ENCODE measurements around the gene RBMS3.
"Not testable (repeated sequence)": the region's sequence is repeated elsewhere in the genome, so short reads cannot be mapped to it uniquely, and the experiment has no call there.

RBMS3 gene

DNA sequence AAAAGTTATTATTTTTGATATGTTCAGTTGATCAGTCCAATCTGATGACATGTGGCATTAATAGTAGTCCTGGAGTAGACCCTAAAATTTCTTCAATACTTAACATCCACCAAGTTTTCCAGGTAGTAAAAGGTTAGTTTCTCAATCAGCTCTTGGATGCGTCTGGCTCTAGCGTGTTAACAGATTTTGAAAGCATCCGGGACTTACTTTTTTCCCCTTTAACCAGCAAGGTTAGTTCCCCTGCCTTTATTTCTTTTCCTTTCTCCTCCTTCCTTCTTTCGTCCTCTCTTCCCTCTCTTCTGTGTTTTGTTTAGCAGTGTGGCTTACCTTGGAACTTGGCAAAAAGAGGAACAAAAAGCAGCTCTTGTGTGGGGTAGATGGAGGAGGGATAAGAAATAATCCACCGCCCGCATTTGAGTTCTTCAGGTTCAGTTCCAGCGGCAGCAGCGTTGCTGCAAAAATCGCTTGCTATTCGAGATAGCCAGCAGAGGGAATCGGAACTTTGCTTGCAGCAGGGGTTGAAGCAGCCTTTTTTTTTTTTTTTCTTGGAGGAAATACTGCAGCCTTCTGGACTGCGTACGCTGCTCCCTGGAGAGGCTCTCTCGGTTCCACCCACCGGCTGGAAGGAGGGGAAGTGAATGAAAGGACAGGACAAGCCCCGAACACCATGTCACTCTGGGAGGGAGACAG, at the start of gene RBMS3:
TSS of gene RBMS3 (plus strand) at position 668 of the 690 bp plus-strand sequence.
- no peak for DNase-seq

DNA sequence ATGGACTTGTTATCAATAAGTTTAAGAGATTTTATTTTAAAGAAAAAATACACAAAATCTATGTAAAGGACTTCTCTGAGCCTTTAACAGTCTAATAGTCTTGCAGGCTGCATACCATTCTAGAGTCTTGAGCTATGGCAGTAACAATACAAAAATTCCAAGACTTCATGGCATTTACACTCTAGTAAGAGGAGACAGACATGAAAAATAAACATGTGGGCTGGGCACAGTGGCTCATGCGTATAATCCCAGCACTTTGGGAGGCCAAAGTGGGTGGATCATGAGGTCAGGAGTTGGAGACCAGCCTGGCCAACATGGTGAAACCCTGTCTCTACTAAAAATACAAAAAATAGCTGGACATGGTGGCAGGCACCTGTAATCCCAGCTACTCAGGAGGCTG, 47.7 kb upstream of the RBMS3 start:
- not testable (repeated sequence) for DNase-seq

DNA sequence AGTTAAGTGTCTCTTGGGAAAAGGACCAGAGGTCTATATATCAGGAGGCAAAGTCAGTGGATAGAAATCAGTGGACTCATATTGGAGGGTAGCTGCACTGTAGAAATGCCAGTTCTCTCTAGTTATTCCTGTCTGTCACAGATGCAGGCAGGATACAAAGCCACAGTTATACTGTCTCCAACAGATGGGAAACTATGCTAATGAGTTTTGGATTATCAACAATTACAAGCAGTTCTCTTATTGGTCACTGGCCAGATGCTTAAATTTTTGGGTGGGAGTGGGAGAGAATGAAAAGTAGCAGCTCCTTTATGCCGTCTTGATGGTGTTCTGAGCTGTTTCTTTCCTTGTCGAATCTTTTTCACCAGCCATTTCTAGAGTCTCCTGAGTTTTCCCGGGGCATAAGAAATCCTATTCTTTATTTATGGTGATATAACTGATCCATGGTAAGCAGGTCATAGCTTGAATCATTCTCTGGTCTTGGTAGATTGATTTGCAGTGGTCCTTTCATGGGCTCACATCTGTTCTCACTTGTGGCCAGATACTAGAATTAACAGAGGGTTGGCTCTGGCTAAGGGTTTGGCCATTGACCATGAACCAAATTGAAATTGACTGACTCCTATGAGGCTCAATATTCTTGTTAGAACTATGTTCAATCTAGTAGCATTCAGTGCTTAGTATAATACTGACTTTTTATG, 44.6 kb upstream of the RBMS3 start:
- no peak for DNase-seq

DNA sequence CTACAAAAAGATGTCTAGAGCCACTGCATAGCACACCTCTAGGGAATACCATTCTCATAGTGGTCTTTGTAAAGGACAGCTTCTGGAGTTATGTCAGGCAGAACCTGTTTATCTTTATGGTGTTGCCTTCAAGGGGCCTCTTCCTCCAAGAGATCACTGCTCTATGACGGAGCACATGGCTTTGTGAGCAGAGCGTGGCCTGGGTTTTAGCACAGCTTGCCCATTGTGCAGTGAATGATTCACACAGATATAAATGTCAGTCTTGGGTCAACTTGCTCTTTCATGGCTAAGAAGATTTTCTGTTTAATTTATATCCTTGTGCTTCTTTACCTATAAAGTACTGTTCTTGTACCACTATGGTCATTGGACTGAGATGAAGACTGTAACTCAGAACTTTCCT, 41.5 kb upstream of the RBMS3 start:
- no peak for DNase-seq

DNA sequence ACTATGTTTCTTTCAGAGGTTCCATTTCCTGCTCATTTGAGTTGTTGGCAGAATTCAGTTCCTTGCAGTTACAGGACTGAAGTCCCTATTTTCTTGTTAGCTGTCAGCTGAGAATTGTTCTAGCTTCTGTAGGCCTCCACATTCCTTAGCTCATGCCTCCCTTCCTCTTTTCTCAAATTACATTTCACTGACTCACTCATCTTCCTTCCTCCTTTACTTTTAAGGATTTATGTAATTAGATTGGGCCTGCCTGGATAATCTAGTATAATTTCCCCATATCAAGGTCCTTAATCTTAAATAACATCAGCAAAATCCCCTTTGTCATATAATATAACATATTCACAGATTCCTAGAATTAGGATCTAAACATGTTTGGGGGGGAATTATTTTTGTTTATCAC, 40.6 kb upstream of the RBMS3 start:
- no peak for DNase-seq

DNA sequence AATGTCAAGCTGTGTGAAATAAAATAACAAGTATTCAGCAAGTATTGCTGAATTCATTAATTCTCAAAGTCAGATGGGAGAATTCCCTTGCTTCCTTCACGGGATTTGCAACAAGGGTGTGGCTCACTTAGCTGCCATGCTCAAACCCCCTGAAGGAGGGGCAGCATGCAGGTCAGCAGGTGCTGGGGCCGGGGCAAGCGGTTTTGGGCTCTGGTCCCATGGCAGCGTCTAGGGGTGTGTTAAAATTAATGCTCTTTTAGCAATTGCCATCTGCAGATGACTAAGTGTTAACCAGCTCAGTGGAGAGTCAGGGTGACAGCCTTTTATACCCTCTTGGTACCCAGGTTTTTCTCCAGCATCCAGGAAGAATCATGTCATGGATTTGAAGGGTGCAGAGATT, 40.0 kb upstream of the RBMS3 start:
- no peak for DNase-seq

DNA sequence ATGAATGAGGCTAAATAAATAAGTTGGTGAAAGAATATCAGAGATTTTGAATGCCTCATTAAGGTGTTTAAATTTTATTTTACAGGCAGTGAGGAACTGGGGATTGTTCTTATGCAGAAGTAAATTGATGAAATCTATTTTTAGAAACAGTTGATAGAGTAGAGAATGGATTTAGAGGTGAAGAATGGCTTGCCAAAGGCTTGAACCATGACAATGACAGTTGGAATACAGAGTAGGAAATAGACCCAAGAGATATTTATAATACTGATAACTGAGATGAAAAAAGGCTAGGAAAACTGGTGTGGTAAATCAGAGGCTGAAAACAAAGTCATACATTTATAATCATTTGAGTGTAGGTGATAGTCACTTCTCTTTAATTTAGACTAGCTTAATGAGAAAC, 39.0 kb upstream of the RBMS3 start:
- no peak for DNase-seq

DNA sequence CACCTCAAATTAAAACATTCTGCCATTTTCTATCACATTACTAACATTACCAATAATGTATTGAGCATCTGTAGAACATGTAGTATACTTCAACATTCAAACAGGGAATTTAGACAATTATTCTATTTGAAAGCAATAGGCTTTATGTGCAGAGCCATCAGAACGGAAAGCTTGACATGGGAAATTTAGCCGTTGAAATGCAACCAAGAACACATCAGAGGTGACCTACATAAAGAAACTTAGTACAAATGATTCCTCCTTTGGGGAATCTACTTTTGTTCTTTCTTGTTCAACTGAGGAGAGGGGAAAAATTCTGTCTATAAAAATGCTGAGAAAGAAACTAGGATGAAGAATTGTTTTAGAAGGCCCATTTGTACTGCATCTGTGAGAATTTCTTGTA, 38.6 kb upstream of the RBMS3 start:
- DNase-seq = no peak

DNA sequence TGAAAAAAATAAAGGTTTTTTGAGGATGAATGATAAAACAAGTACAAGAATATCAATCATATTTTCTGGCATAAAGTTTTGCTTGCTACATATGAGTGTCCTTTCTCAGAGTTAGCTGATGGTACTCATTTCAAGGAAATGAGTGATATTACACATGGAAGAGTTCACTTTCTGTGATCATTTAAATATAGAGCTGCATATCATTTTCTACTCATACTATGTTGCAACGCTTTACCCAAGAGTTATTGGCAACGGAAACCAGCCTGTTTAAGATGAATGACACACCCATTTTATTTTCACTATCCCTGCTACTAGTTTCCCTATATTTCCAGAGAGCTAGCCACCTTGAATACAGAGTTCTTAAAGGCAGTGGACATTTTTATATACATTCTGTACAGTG, 35.4 kb upstream of the RBMS3 start:
- DNase-seq = no peak

DNA sequence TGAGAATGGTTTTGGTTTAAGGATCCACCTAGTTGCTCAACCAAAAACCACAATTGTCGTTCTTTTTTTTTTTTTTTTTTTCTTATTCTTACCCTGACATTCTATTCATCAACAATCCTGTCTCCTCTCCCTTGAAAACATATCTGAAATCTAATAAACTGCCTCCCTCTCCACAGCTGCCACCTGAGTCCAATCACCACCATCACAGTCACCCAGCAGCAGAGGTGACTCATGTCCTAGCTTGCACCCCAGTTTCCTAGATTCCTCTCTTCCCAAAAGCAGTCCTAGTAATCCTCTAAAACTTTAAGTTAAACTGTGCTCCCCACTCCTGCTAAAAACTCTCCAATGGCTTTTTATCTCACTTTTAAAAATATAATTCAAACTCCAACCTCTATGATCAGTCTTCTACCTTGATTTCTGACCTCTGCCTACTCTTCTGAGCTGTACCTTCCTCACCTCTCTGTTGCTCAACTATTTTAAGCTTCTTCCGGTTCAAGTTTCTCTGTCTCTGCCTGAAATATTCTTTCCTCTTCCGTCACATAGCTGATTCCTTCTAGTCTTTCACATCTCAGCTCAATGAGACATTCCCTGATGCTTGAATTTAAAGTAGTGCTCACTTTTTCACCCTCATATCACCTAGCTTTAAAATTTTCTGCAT, 33.7 kb upstream of the RBMS3 start:
- DNase-seq = no peak

DNA sequence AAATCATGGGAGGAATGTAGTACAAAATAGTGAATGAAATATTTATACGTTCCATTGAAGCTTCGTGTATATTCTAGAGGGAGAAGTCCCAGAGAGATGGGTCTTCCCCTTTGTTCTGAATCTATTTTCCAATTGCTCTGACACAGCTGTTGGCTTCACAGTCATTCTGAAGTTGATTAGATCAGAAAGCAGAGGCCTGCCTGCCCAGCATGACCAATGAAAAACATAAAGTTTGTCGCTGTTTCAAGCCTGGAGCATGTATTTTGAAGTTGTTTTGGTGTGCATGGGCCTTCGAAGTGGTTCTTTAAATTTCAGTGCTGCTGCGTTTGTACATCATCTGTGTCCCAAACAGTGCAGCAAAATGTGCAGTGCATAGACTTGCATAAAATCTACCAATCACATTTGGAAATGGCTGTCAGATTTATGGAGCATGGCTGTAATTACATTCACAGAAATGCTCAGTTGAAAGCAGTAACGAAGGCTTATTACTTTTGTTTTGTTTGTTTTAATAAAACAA, 31.0 kb upstream of the RBMS3 start:
- no peak for DNase-seq

DNA sequence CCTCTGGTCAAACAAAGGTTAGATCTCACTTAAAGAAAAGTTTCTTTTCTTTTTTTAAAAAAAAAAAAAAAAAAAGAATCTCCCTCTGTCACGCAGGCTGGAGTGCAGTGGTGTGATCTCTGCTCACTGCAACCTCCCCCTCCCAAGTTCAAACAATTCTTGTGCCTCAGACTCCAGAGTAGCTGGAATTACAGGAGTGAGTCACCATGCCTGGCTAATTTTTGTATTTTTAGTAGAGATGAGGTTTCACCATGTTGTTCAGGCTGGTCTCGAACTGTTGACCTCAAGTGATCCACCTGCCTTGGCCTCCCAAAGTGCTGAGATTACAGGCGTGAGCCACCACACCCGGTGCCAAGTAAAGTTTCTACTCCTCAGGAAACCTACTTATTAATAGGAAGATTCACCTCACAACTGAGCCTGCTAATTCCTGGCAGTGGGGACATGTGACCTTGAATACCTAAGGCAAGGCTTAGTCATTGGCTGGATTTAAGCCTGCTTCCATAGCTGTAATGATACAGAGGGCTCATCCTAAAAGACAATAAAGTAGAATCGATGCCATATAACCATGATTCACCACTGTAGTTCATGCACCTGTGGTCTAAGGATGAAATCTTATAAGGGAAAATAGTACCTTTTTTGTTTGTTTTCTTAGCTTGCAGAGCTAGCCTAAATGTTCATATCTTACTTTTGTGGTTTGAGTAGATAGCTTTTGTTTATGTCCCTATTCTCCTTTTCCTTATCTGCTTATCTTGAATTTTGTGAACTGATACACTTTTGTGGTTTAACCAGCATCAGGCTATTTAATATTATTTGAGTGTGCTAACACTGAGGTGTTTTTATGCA, 24.8 kb upstream of the RBMS3 start:
- DNase-seq = no peak

DNA sequence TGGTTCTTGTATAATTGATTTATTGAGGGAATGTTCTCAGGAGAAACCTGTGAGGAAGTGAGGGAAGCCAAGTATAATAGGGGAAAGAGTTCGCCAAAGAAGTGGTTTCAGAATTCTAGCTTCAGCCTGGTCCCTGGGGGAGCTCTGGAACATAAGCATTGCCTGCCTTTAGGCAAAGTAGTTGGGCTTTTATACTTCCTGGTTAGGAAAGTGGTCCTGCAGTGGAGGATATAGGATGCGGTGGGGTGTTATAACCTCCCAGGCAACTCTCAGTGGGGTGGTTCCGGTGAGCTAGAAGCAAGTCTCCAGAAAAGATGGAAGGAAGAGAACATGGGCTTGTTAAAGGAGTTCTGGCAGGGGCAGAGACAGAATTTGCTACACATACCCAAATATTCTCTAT, 22.7 kb upstream of the RBMS3 start:
- no peak for DNase-seq

DNA sequence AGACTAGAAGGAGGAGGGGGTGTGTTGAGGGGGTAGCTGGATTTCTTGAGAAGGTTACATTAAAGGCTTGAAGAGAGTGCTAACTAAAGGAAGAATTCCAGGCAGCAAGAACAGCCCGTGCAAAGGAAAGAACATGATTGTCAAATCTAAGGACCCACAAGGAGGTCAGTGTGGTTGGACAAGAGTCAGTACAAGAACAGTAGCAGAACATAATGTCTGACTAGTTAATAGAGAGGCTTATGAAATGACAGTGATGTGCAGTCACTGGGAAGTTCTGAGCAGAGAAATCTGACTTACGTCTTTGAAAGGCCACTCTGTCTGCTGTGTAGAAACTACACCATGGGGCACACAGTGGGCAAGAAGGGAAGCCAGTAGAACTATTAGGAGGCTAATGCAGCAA, 19.8 kb upstream of the RBMS3 start:
- no peak for DNase-seq

DNA sequence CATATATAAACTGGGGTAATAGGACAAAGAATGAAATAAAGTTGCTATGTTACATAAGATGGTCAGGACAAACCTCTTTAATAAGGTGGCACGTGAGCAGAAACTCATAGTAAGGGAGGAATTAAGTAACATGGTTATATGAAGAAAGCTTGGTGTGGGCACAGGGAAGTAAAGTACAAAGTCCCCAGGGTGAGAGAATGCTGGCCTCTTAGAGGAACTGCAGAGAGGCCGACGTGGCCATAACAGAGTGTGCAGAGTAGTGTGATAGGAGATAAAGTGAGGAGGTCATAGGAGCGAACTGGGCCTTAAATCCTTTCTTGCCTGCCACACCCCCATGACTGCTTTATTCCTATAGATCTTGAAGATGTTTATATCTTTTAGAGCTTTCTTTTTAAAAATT, 17.4 kb upstream of the RBMS3 start:
- DNase-seq = no peak

DNA sequence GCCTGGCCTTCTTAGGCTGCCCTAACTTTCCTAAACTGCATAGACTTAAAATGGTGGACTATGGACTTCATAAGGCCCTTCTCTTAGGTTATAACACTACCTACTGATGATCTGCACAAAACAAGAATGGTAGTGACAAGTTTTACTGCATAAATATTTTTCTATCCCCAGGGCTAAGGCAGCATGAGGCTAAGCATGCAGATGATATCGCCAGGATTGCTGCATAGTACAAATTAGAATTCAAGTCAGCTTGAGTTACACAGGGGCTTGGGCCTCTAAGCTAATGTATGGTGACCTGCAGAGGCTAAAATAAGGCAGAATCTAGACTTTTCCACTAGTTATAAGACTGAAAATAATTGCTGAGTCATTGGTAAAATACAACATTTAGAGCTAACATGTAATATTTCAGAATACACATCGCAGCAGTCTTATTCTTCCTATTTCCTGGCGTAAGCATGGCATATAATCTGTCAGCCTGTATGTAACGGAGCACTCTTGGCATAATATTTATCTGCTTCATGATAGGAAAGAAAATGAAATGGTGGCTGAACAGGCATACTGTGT, 15.3 kb upstream of the RBMS3 start:
- DNase-seq = no peak

DNA sequence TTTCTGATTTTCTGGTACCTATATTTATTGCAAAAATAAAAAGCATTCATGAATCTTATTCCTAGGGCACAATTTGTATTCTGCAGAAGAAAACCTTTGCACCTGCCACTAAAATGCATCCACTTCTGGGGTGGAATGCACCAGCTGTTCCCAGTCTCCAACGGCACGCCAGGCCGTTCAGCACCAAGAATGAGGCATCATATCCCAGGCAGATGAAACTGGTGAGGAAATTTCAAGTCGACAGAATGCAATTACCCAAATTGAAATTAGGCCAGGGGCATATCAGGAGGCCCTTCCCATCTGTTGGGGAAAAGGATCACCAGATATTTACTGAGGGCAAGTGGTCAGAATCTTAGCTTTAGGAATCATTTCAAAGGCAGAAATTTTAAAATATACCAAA, 13.6 kb upstream of the RBMS3 start:
- DNase-seq = no peak

DNA sequence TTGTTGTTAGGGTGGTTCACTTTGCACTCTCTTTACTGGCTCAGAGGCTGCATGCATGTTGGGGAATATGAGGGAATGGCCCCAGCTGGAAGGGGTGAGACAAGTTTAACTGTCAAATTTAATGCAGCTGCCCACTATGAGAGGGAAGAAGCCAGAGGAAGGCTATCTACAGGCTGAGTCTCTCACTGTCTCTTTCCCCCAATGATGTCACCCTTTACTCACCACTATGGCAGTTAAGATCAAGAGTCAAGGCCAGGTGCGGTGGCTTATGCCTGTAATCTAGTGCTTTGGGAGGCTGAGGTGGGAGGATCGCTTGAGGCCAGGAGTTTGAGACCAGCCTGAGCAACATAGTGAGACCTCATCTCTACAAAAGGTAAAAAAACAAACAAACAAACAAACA, 12.2 kb upstream of the RBMS3 start:
- no peak for DNase-seq

DNA sequence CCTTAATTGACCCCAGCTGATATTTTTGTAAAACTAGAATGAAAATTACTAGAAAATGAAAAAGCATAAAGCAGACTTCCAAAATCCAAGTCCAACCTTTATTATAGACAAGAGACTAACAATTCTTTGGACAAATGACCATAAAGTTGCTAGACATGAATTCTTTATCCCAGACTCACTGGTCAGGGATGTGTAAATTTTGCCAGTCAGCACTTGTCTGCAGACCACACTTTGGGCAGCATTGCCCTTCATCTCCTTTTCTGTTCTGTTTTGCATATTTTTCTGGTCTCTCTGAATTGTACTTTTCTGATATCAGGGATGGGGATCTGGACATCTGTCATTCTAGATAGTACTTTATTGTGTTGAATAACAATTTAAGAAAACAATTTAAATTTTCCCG, 10.1 kb upstream of the RBMS3 start:
- no peak for DNase-seq

DNA sequence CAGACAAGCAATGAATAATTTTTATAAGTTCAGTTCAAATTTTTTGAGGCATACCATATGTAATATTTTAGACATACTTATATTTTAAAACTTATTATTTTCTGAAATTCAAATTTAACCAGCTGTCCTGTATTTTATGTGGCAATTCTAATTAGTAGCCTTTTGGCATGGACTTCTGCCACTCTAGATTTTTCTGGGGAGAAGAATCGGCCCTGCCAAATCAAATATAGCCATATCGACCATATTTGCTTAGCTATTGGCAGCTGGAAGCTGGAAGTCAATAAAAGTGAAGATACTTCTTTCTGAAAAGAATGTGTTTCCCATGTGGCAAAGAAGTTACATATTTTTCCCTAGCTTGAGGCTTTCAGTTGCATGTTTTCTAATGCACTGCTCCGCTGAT, 9.4 kb upstream of the RBMS3 start:
- no peak for DNase-seq

DNA sequence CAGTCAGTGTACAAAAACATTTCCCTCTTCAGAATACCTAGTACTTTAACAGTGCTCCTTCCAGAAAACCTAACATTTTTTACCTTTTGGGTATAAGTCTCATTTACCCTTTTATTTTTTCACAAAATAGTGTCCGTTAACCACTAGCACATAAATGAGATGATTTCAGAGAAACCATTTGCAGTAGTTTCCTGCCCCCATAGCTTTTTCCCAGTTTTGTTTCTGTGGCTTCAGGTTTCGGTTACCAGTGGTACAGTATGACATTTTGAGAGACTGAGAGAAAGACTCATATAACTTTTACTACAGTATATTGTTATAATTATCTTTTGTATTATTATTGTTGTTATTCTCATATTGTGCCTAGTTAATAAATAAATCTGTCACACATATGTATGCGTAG, 6.2 kb upstream of the RBMS3 start:
- DNase-seq = no peak

DNA sequence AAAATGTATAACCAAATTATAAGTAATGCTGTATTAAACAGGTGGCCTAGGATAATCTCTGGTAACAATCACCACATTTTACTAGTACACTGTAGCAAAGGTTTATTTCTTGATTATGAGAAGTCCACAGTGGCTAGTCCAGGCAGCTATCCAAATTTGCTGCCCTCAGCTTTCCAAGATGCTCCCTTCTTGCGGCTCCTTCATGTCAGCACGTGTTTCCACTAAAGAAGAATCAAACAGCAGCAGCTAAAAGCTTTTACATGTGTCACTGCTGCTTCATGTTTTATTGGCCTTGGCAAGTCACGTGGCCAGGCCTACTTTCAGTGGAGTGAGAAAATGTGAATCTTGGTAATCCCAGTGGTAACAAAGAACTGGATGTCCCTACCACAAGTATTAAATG, 5.6 kb upstream of the RBMS3 start:
- DNase-seq = no peak

DNA sequence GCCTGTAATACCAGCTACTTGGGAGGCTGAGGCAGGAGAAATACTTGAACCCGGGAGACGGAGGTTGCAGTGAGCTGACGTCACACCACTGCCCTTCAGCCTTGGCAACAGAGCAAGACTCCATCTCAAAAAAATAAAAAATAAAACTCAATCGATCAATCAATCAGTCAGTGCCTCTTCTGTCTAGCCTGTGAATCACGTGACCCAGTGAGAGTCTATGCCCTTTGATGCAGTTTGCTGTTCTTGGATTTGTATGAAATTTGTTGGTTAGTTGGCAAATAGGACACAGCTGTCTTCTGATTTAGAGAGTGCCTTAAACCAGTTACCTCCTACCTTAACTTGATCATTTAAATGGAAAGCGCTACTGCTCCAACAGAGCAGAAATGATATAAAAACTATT, 3.6 kb upstream of the RBMS3 start:
- no peak for DNase-seq

All from activated effector memory CD4-positive, alpha-beta T cell treated with anti-CD3 and anti-CD28 coated beads, Interleukin-2, amount 50 U/mL, for 16 hours (primary cell).